Measurements from ENCODE around the gene DYRK1B.
A peak's percentile ranks its signal among the peaks of the same experiment; 100 is the strongest.
"Not testable (repeated sequence)": the region's sequence is repeated elsewhere in the genome, so short reads cannot be mapped to it uniquely, and the experiment has no call there.

The DYRK1B gene

DNA sequence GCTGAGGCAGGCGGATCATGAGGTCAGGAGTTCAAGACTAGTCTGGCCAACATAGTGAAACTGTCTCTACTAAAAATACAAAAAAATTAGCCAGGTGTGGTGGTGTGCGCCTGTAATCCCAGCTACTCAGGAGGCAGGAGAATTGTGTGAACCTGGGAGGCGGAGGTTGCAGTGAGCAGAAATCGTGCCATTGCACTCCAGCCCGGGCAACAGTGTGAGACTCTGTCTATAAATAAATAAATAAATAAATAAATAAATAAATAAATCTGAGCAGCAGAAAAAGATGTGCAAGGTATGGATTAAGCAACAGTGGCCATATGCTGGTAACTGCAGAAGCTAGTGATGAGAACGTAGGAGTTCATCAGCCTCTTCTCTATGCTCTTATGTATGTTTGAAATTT, 19.9 kb downstream of the DYRK1B start:
- not testable (repeated sequence) for DNase-seq (ENCODE audit: extremely low read depth in 1 of 2, low read depth in 1 of 2)

DNA sequence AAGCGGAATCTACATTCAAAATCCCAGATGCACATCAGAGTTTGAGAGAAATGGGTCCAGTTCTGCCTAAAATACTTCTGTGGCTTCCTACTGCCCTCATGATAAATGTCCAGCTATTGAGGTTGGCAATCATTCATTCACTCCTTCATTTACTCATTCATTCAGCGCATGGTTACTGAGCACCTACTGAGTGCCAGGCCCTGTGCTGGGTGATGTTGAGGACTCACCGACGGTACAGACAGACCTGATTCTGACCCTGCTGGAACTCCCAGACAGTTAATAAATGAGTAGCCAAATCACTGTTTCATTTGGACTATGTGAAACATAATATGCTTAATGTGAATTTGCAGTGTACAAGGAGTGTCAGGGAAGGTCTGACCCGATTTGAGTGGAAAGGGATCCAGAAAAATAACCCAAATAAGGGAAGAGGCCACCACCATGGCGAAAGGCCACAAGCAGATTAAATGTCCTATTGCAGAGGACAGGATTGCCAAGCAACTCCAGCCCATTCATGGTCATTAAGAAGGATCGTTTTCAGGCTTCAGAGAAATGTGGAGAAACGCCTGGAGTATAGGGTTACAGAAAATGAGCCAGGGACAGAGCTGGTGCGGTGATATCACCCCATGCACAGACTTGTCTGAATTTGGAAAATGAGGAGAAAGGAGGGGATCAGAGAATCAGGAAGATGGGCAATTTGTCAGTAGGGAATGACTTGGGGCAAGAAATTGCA, 20.5 kb downstream of the DYRK1B start:
- DNase-seq (ENCODE audit: extremely low read depth in 1 of 2, low read depth in 1 of 2), result no peak

DNA sequence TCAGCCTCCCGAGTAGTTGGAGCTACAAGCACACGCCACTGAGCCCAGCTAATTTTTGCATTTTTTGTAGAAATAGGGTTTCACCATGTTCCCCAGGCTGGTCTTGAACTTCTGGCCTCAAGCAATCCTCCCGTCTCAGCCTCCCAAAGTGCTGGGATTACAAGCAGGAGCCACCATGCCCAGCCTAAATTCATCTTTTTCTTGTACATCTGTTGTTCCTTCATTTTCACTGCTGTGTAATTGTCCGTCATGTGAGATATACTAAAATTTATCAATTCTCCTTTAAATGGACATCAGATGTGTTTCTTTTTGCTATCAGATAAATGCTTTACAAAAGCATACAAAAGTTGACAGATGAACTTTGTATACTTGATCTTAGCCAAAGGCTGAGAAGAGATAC, 22.9 kb downstream of the DYRK1B start:
- no peak for DNase-seq (ENCODE audit: extremely low read depth in 1 of 2, low read depth in 1 of 2)

DNA sequence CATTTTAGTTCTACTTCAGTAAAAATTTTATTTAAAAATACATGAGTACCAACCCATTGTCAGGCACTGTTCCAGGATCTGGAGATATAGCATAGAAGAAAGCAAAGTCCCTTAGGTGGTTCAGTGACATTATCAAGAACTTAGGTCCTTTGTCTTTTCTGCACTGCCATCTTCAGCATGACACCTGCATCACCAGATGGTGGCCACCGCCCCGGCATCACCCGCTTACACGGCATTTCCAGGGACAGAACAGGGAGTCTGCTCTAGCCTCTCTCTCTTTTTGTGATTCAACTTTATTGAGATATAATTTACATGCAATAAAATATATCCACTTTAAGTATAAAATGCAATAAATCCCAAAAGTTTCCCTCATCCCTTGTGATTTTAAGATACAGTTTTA, 23.5 kb downstream of the DYRK1B start:
- DNase-seq (ENCODE audit: extremely low read depth in 1 of 2, low read depth in 1 of 2), result no peak

DNA sequence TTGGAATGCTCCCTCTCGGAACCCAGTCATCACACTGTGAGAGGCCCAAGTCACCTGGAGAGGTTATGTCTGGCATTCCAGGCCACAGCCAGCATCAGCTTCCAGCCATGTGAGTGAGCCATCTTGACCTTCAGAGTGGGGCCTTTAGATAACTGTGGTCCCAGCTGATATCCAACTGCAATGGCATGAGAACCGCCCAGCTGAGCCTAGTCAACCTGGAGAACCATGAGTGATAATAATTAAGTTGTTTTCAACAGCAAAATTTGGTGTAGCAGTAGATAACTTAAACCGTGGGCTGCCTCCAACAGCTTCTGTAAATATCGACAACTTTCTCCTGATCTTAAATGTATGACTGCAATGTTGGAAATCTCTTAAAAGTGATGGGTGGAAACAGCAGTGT, 24.6 kb downstream of the DYRK1B start:
- DNase-seq (ENCODE audit: extremely low read depth in 1 of 2, low read depth in 1 of 2), result no peak

DNA sequence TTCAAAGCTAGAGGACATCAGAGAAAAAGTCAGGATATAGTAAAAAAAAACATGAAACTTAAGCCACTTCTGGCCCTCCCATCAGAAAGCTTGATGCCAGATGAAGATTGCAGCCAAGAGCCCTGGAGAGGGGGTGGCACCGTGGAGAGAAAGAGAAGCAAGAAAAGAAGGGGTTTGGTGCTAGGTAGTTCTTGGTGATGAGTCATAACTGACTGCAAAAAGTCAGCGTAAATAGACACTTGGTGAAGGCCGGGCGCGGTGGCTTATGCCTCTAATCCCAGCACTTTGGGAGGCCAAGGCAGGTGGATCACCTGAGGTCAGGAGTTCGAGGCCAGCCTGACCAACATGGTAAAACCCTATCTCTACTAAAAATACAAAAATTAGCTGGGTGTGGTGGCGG, 25.3 kb downstream of the DYRK1B start:
- not testable (repeated sequence) for DNase-seq (ENCODE audit: extremely low read depth in 1 of 2, low read depth in 1 of 2)

DNA sequence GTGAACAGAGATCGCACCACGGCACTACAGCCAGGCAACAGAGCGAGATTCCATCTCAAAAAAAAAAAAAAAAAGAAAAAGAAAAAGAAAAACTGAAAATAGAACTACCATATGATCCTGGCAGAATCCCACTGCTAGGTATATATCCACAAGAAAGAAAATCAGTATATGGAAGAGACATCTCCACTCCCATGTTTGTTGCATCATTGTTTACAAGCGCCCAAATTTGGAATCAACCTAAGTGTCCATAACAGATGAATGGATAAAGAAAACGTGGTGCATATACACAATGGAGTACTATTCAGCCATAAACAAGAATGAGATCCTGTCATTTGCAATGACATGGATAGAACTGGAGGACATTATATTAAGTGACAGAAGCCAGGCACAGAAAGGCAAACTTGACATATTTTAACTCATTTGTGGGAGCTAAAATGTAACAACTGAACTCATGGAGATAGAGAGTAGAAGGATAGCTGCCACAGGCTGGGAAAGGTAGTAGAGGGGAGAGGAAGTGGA, 26.1 kb downstream of the DYRK1B start:
- DNase-seq (ENCODE audit: extremely low read depth in 1 of 2, low read depth in 1 of 2), result no peak

DNA sequence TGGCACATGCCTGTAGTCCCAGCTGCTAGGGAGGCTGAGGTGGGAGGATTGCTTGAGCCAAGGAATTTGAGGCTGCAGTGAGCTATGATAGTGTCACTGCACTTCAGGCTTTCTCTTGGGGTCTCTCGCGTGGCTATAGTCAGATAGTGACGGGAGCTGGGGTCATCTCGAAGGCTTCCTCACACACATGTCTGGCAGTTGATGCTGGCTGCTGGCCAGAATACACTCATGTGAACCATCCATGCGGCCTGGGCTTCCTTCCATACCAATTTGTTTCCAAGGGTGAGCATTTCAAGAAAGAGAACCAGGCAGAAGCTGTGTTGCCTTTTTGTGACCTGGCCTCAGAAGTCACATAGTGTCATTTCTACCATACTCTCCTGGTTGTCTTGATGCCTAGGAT, 28.9 kb downstream of the DYRK1B start:
- DNase-seq (ENCODE audit: extremely low read depth in 1 of 2, low read depth in 1 of 2), result no peak

DNA sequence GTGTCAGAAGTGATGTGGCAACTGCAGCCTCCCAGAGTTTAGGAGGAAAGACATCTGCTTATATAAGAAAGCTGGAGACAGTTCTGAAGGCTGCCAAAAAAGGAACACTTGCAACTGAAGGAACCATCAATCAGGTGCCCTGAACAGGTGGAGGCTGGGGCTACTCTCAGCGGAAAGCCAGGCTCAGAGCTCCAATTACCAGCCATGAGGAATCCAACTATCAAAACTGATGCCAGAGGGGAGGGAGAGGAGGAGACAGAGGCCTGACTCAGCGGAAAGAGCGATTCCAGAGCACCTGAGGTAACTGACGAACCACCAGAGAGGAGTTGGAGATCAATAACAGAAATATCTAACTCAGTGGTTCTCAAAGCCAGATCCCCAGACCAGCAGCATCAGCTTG, 31.0 kb downstream of the DYRK1B start:
- DNase-seq (ENCODE audit: extremely low read depth in 1 of 2, low read depth in 1 of 2), result no peak

DNA sequence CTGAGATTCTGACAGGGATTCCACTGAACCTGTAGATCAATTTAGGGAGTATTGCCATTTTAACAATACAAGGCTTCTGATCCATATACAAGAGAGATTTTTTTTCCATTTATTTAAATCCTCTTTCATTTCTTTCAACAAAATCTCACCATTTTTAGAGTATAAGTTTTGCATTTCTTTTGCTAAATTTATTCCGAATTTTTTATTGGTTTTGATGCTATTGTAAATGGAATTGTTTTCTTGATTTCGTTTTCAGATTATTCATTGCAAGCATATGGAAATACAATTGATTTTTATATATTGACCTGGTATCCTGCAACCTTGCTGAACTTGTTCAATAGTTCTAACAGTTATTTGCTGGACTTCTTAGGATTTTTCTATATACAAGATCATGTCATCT, 36.9 kb downstream of the DYRK1B start:
- no peak for DNase-seq (ENCODE audit: extremely low read depth in 1 of 2, low read depth in 1 of 2)

DNA sequence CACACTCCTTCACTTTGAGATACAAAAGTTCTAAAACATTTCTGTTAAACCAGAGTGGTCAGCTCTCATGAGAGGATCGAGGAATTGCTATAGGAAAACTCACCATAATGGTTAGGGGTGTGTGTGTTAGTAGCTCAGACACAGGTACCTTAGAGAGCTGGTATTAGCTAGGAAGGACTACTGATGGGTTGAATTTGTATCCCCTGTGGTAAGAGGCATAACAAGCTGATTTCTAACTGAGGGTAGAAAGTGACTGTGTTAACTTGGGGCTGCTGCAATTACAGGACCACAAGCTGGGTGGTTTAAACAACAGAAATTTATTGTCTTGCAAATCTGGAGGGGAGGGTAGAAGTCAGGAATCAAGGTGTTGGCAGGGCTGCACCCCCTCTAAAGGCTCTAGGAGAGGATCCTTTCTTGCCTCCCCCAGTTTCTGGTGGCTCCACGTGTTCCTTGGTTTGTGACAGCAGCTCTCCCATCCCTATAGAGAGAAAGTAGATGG, 37.9 kb downstream of the DYRK1B start:
- no peak for DNase-seq (ENCODE audit: extremely low read depth in 1 of 2, low read depth in 1 of 2)

DNA sequence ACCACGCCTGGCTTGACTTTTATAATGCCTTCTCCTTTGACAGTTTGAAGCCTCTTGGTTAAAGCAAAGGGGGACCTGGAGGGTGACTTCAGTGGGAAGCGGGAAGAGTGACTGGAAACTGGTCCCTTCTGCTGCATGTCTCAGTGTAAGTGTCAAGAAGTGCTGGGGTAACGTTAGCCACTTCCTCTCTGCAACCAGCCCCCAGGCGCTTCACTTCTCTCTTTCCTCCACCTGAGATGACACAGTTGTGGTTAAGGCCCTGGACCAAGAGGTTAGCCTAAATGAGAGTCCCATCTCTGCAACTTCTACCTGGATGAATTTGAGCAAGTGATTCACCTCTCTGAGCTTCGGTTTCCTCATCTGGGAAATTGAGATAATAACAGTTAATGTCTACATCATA, 39.0 kb downstream of the DYRK1B start:
- no peak for DNase-seq (ENCODE audit: extremely low read depth in 1 of 2, low read depth in 1 of 2)

DNA sequence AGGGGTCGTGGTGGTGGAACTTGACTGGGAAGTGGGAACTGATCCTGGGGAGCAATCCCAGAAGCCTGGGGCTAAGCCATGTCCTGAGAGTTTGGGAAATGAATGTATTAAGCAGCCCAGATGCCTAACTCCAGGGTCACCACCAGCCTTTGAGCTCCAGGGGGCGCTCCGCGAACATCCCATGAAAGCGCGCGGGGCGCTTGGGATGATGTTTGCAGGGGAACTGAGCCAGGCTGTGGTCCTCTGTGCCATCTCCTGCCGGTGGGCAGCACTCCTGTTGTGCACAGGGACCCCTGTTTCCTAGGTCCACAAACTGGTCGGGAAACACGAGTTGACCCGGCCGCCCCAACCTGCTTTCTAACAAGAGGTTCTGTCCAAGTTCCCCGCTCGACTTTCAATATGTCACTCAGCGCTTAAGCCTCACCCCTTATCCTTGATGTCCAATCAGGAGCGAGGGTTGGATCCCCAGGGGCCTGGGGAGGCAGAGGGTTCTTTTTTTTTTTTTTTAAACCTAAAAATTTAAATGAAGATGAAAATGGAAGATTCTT, 40.9 kb downstream of the DYRK1B start:
- DNase-seq (ENCODE audit: extremely low read depth in 1 of 2, low read depth in 1 of 2), result peak; percentile 27 to 63

DNA sequence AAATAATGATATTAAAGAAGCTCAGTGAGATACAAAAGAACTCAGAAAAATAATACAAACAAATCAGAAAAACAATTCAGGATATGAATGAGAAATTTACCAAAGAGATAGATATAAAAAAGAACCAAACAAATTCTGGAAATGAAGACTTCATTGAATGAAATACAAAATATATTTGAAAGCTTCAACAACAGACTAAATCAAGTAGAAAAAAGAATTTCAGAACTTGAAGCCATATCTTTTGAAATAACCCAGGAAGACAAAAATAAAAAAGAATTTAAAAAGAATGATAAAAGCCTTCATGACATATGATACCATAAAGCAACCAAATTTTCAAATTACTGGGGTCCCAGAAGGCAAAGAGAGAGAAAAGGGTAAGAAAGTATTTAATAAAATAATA, 45.7 kb downstream of the DYRK1B start:
- DNase-seq (ENCODE audit: extremely low read depth in 1 of 2, low read depth in 1 of 2), result no peak

DNA sequence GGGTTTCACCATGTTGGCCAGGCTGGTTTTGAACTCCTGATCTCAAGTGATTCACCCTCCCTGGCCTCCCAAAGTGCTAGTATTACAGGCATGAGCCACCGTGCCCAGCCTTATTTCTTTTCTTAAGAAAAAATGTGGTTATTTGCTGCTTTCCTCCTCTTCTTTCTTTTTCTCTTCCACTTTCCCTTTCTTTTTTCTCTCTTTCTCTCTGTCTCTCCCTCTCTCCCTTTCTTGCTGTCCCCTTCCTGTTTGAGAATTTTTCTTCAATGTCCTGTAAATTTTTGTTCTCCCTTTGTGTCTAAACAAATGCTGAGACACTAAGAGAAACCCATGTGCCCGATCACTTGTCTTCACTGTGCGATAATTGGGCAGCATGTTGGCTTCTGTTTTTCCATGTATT, 53.1 kb downstream of the DYRK1B start:
- no peak for DNase-seq (ENCODE audit: extremely low read depth in 1 of 2, low read depth in 1 of 2)

DNA sequence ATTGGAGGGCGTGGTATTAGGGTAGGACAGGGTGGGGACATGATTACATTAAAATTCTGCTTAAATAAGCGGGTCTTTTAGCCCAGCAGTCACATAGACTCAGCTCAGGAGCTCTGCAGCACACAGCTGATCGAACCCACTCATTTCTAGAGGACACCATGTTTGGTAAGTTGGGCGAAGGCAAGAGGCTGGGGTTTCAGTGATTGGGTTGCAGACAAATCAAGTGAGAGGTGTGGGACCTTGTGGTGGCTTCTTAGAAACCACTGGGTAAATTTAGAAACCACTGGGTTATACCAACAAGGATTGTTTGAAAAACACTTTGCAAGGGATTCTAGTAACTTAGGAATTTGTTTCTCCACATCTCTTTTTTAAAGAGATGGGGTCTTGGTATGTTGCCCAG, 55.2 kb downstream of the DYRK1B start, which contains the start of gene LEUTX:
Gene LEUTX (plus strand): TSS at position 92 of the 400 bp plus-strand sequence. CDS start 67 bp downstream, at position 159.
- no peak for DNase-seq (ENCODE audit: extremely low read depth in 1 of 2, low read depth in 1 of 2)

Data from activated CD8-positive, alpha-beta memory T cell treated with anti-CD3 and anti-CD28 coated beads for 1 hour (primary cell).